Measurements from ENCODE around the gene C10orf71. TPM values are rescaled to one million over a fixed set of nuclear protein-coding genes. Genes with fewer than 3 reads are reported as not detected.

Gene C10orf71
- polyA plus RNA-seq, 1 donor from 2014 or later, result not detected

GRCh38 chr10:49282306-49282705, 16.7 kb upstream of the C10orf71 start:
- Histone ChIP-seq H3K9me3 (ENCODE audit: low read length) (no peaks in the 10 kb centered on the region), H4K20me1 (ENCODE audit: insufficient read depth) (no peaks in the 10 kb centered on the region), H3K36me3 (ENCODE audit: insufficient read depth, low read length) (no peaks in the 10 kb centered on the region), H2AFZ (ENCODE audit: low read depth, low read length) (no peak overlapping the region), H3K9ac (ENCODE audit: low read length) (no peak overlapping the region), H3K4me3 (ENCODE audit: low read length) (no peak overlapping the region), H3K27ac (ENCODE audit: low read length) (no peak overlapping the region), H3K9me2 (ENCODE audit: insufficient read depth, low read length) (no peaks in the 10 kb centered on the region), H3K79me2 (replicated peaks; ENCODE audit: insufficient read depth, low read length) (no peaks in the 10 kb centered on the region), H3F3A (ENCODE audit: insufficient read depth, low read length, poor library complexity, severe bottlenecking) (no peaks in the 10 kb centered on the region), H3K4me2 (ENCODE audit: low read length) (no peak overlapping the region), H3K27me3 (ENCODE audit: insufficient read depth, low read depth, low read length) (no peaks in the 10 kb centered on the region)
- TF ChIP-seq CTCF (IDR thresholded peaks at IDR 0.05; ENCODE audit: poor library complexity, severe bottlenecking), result no peak
- TF ChIP-seq TAF1 (IDR thresholded peaks at IDR 0.05; ENCODE audit: low read depth), result no peak
- TF ChIP-seq MXI1 (conservative IDR thresholded peaks at IDR 0.05; ENCODE audit: poor library complexity, severe bottlenecking), result no peak
- no peak for TF ChIP-seq SMC3 (conservative IDR thresholded peaks at IDR 0.05; ENCODE audit: poor library complexity)

GRCh38 chr10:49282879-49283341, 16.1 kb upstream of the C10orf71 start:
- Histone ChIP-seq H3K9me2 (ENCODE audit: insufficient read depth, low read length) (no peaks in the 10 kb centered on the region), H3K9me3 (ENCODE audit: low read length) (no peaks in the 10 kb centered on the region), H3K36me3 (ENCODE audit: insufficient read depth, low read length) (no peaks in the 10 kb centered on the region), H4K20me1 (ENCODE audit: insufficient read depth) (no peaks in the 10 kb centered on the region), H3K27ac (ENCODE audit: low read length) (no peak overlapping the region), H3K4me2 (ENCODE audit: low read length) (no peak overlapping the region), H3K79me2 (replicated peaks; ENCODE audit: insufficient read depth, low read length) (no peaks in the 10 kb centered on the region), H3K9ac (ENCODE audit: low read length) (no peak overlapping the region), H2AFZ (ENCODE audit: low read depth, low read length) (no peak overlapping the region), H3K4me3 (ENCODE audit: low read length) (no peak overlapping the region), H3K27me3 (ENCODE audit: insufficient read depth, low read depth, low read length) (no peaks in the 10 kb centered on the region), H3F3A (ENCODE audit: insufficient read depth, low read length, poor library complexity, severe bottlenecking) (no peaks in the 10 kb centered on the region)
- TF ChIP-seq RAD21 (conservative IDR thresholded peaks at IDR 0.05) (no peak), SMC3 (conservative IDR thresholded peaks at IDR 0.05; ENCODE audit: poor library complexity) (no peak), REST (IDR thresholded peaks at IDR 0.05; ENCODE audit: borderline replicate concordance) (no peak), EP300 (conservative IDR thresholded peaks at IDR 0.05; ENCODE audit: poor library complexity, severe bottlenecking) (no peak), CTCF (IDR thresholded peaks at IDR 0.05; ENCODE audit: poor library complexity, severe bottlenecking) (no peak), POLR2AphosphoS5 (IDR thresholded peaks at IDR 0.05) (no peak), EZH2 (IDR thresholded peaks at IDR 0.05; ENCODE audit: borderline replicate concordance, insufficient read depth, low read length, poor library complexity, severe bottlenecking) (no peak), TAF1 (IDR thresholded peaks at IDR 0.05; ENCODE audit: low read depth) (no peak), MXI1 (conservative IDR thresholded peaks at IDR 0.05; ENCODE audit: poor library complexity, severe bottlenecking) (no peak)

Measured in neural cell (in vitro differentiated cells).